SK-N-DZ (cell line): Measurements from ENCODE around the gene EXOSC10.
"Not testable (repeated sequence)": the region's sequence is repeated elsewhere in the genome, so short reads cannot be mapped to it uniquely, and the experiment has no call there.

Experiments used
- DNase-seq: peaks from one replicate; pipeline ENCODE4 v3.0.0-alpha.2; 2015; ENCODE audit warnings: low spot score

The EXOSC10 gene

GRCh38 chr1:11109047-11109760 lies 9.5 kb upstream of the EXOSC10 start:
- no peak for DNase-seq

GRCh38 chr1:11107599-11107998 lies 7.9 kb upstream of the EXOSC10 start:
- no peak for DNase-seq

- no peak for DNase-seq
Measured at GRCh38 chr1:11105586-11105985, 5.9 kb upstream of the EXOSC10 start.

GRCh38 chr1:11101347-11101746 lies 1.7 kb upstream of the EXOSC10 start:
- no peak for DNase-seq

- DNase-seq, result not testable (repeated sequence)
Measured at GRCh38 chr1:11100806-11101205, 1.1 kb upstream of the EXOSC10 start.

- DNase-seq, result no peak
Measured at GRCh38 chr1:11100149-11100493, 452 bp upstream of the EXOSC10 start.

GRCh38 chr1:11098931-11099309 lies 749 bp downstream of the EXOSC10 start:
- DNase-seq, result no peak

GRCh38 chr1:11083784-11084183 lies 15.9 kb downstream of the EXOSC10 start:
- DNase-seq, result not testable (repeated sequence)

- DNase-seq, result no peak
Measured at GRCh38 chr1:11080931-11081330, 18.7 kb downstream of the EXOSC10 start.

- DNase-seq, result no peak
Measured at GRCh38 chr1:11078631-11079030, 21.0 kb downstream of the EXOSC10 start.

GRCh38 chr1:11073398-11073797 lies 26.3 kb downstream of the EXOSC10 start:
- DNase-seq, result not testable (repeated sequence)

GRCh38 chr1:11072216-11072917 lies 27.3 kb downstream of the EXOSC10 start:
- DNase-seq, result no peak

- DNase-seq, result no peak
Measured at GRCh38 chr1:11071463-11072215, 28.0 kb downstream of the EXOSC10 start.

GRCh38 chr1:11070876-11071275 lies 28.8 kb downstream of the EXOSC10 start:
- DNase-seq, result no peak

- DNase-seq, result no peak
Measured at GRCh38 chr1:11068600-11069473, 30.8 kb downstream of the EXOSC10 start.

- no peak for DNase-seq
Measured at GRCh38 chr1:11067716-11068599, 31.7 kb downstream of the EXOSC10 start.

- no peak for DNase-seq
Measured at GRCh38 chr1:11065796-11066195, 33.9 kb downstream of the EXOSC10 start.

GRCh38 chr1:11064942-11065341 lies 34.7 kb downstream of the EXOSC10 start:
- no peak for DNase-seq

GRCh38 chr1:11063937-11064537 lies 35.6 kb downstream of the EXOSC10 start:
- not testable (repeated sequence) for DNase-seq

- DNase-seq, result no peak
Measured at GRCh38 chr1:11062965-11063401, 36.7 kb downstream of the EXOSC10 start.
